HG03097 (cell line): Measurements from ENCODE around the gene PNPLA3.

ENCODE experiments used
- ATAC-seq: cut with Tn5 transposase; IDR thresholded peaks from one replicate; pipeline ENCODE4 v1.9.1; 2021; ENCODE audit not compliant: unreplicated experiment, low FRiP score

PNPLA3 gene

GRCh38 chr22:43923631-43924464 lies at the start of gene PNPLA3:
TSS of gene PNPLA3 (plus strand) at chr22:43923805. CDS start at chr22:43923912, 107 bp downstream.
- ATAC-seq: no peak

- no peak for ATAC-seq
These were observed 46.6 kb upstream of the PNPLA3 start for GRCh38 chr22:43876866-43877509.

- ATAC-seq: no peak
These were observed 45.4 kb upstream of the PNPLA3 start for GRCh38 chr22:43878079-43878795.

GRCh38 chr22:43878831-43879550 lies 44.6 kb upstream of the PNPLA3 start:
- no peak for ATAC-seq

- ATAC-seq: no peak
These were observed 43.6 kb upstream of the PNPLA3 start for GRCh38 chr22:43879901-43880540.

GRCh38 chr22:43880541-43880991 lies 43.0 kb upstream of the PNPLA3 start:
- ATAC-seq: no peak

GRCh38 chr22:43881091-43882061 lies 42.2 kb upstream of the PNPLA3 start:
- ATAC-seq: no peak

GRCh38 chr22:43882122-43882767 lies 41.4 kb upstream of the PNPLA3 start:
- no peak for ATAC-seq

- ATAC-seq: no peak
These were observed 40.5 kb upstream of the PNPLA3 start for GRCh38 chr22:43883012-43883661.

- no peak for ATAC-seq
These were observed 39.7 kb upstream of the PNPLA3 start for GRCh38 chr22:43883719-43884415.

- ATAC-seq: no peak
These were observed 38.8 kb upstream of the PNPLA3 start for GRCh38 chr22:43884600-43885318.

GRCh38 chr22:43885319-43885671 lies 38.3 kb upstream of the PNPLA3 start:
- no peak for ATAC-seq

- no peak for ATAC-seq
These were observed 37.8 kb upstream of the PNPLA3 start for GRCh38 chr22:43885786-43886185.

GRCh38 chr22:43886231-43886630 lies 37.4 kb upstream of the PNPLA3 start:
- ATAC-seq: no peak

- no peak for ATAC-seq
These were observed 36.2 kb upstream of the PNPLA3 start for GRCh38 chr22:43887391-43887790.

- no peak for ATAC-seq
These were observed 34.9 kb upstream of the PNPLA3 start for GRCh38 chr22:43888740-43889139.
